Type B pancreatic cell (in vitro differentiated cells): ENCODE measurements around the gene RIPK3. TPM values are rescaled to one million over a fixed set of nuclear protein-coding genes. Genes with fewer than 3 reads are reported as not detected.

ENCODE experiments used
- DNase-seq: peaks from one replicate; pipeline ENCODE4 v3.0.0; 2021; ENCODE audit warnings: mixed read lengths; ENCODE audit not compliant: unreplicated experiment; ENCODE audit errors: extremely low spot score
- H3K27ac Mint-ChIP-seq: 2 replicates; pipeline ENCODE4 v1.8.0; 2021; ENCODE audit warnings: mild to moderate bottlenecking, mixed read lengths
- H3K27me3 Mint-ChIP-seq: 2 replicates; pipeline ENCODE4 v1.8.0; 2021; ENCODE audit warnings: mixed read lengths
- H3K36me3 Mint-ChIP-seq: 2 replicates; pipeline ENCODE4 v1.8.0; 2021; ENCODE audit warnings: mixed read lengths
- H3K4me1 Mint-ChIP-seq: one replicate; pipeline ENCODE4 v1.8.0; 2021; ENCODE audit warnings: mixed read lengths; ENCODE audit not compliant: unreplicated experiment
- H3K4me3 Mint-ChIP-seq: 2 replicates; pipeline ENCODE4 v1.8.0; 2021; ENCODE audit warnings: mild to moderate bottlenecking, mixed read lengths
- H3K9me3 Mint-ChIP-seq: 2 replicates; pipeline ENCODE4 v1.8.0; 2021; ENCODE audit warnings: mixed read lengths
- CTCF ChIP-seq: fragments of 200-600 bp; sonication (generic); conservative IDR thresholded peaks from 2 replicates; pipeline ENCODE4 v1.5.0; 2021; ENCODE audit warnings: antibody characterized with exemption, mild to moderate bottlenecking
- total RNA-seq: library from RNA; stranded (reverse); gene quantifications from 2 replicates; pipeline ENCODE4 v1.2.1, GENCODE V29; 2021; ENCODE audit warnings: low replicate concordance

The RIPK3 gene
- total RNA-seq, 1 donor from 2014 or later, result 5.6 TPM

- no peak for DNase-seq
- no peak overlapping the region for H3K4me3 Mint-ChIP-seq
- no peaks in the 10 kb centered on the region for H3K27me3 Mint-ChIP-seq
- peaks cover 5% of the 10 kb centered on the region for H3K9me3 Mint-ChIP-seq
- H3K36me3 Mint-ChIP-seq, result no peaks in the 10 kb centered on the region
- no peak overlapping the region for H3K27ac Mint-ChIP-seq
- H3K4me1 Mint-ChIP-seq, result peaks cover 20% of the 10 kb centered on the region
- no peak for TF ChIP-seq CTCF
Observed at GRCh38 chr14:24385524-24385923, 45.7 kb upstream of the RIPK3 start.

GRCh38 chr14:24384169-24384568 is 44.4 kb upstream of the RIPK3 start:
- Mint-ChIP-seq H3K27ac (no peak overlapping the region), H3K4me1 (peaks cover 27% of the 10 kb centered on the region), H3K27me3 (no peaks in the 10 kb centered on the region), H3K36me3 (peaks cover 2% of the 10 kb centered on the region), H3K4me3 (no peak overlapping the region), H3K9me3 (peaks cover 5% of the 10 kb centered on the region)
- TF ChIP-seq CTCF, result no peak
- no peak for DNase-seq

GRCh38 chr14:24382064-24382371 is 42.2 kb upstream of the RIPK3 start:
- Mint-ChIP-seq H3K36me3 (peaks cover 4% of the 10 kb centered on the region), H3K27me3 (no peaks in the 10 kb centered on the region), H3K27ac (no peak overlapping the region), H3K4me1 (peaks cover 30% of the 10 kb centered on the region), H3K9me3 (no peaks in the 10 kb centered on the region), H3K4me3 (no peak overlapping the region)
- no peak for TF ChIP-seq CTCF
- DNase-seq, result no peak

- Mint-ChIP-seq H3K4me1 (peaks cover 32% of the 10 kb centered on the region), H3K27ac (no peak overlapping the region), H3K9me3 (no peaks in the 10 kb centered on the region), H3K36me3 (peaks cover 4% of the 10 kb centered on the region), H3K4me3 (no peak overlapping the region), H3K27me3 (no peaks in the 10 kb centered on the region)
- no peak for DNase-seq
- TF ChIP-seq CTCF, result no peak
Observed at GRCh38 chr14:24381363-24382063, 41.7 kb upstream of the RIPK3 start.

- Mint-ChIP-seq H3K9me3 (no peaks in the 10 kb centered on the region), H3K4me1 (peaks cover 32% of the 10 kb centered on the region)
Observed at GRCh38 chr14:24379907-24380730, 40.3 kb upstream of the RIPK3 start.

More at GRCh38 chr14:24379907-24380730, 40.3 kb upstream of the RIPK3 start:
- no peaks in the 10 kb centered on the region for H3K27me3 Mint-ChIP-seq
- no peak for DNase-seq
- no peak for TF ChIP-seq CTCF
- H3K36me3 Mint-ChIP-seq, result peaks cover 4% of the 10 kb centered on the region
- no peak overlapping the region for H3K4me3 Mint-ChIP-seq
- no peak overlapping the region for H3K27ac Mint-ChIP-seq
